Measurements from ENCODE around the gene CXCL10.
"Not testable (repeated sequence)": the region's sequence is repeated elsewhere in the genome, so short reads cannot be mapped to it uniquely, and the experiment has no call there.

DNA sequence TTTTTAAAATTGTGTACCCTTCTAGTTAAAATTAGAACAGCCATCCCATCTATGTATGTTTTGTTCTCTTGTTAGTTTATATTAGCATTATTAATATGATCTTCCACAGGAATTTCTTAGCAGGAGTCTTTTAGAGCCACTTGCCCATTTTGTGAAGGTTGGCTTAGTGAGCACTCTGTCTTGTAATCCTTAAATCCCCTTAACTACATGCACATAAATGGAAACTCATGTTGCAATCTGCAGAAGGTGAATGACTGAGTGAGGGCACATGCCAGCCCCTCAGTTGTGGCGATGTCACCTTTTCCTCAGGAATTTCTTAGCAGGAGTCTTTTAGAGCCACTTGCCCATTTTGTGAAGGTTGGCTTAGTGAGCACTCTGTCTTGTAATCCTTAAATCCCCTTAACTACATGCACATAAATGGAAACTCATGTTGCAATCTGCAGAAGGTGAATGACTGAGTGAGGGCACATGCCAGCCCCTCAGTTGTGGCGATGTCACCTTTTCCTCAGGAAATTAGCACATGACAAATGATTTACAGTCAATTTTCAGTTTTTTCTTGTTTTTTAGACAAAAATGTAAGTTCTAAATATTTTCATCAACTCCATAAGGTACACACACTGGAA lies 24.7 kb downstream of the CXCL10 start:
- TF ChIP-seq, protein P1, sequence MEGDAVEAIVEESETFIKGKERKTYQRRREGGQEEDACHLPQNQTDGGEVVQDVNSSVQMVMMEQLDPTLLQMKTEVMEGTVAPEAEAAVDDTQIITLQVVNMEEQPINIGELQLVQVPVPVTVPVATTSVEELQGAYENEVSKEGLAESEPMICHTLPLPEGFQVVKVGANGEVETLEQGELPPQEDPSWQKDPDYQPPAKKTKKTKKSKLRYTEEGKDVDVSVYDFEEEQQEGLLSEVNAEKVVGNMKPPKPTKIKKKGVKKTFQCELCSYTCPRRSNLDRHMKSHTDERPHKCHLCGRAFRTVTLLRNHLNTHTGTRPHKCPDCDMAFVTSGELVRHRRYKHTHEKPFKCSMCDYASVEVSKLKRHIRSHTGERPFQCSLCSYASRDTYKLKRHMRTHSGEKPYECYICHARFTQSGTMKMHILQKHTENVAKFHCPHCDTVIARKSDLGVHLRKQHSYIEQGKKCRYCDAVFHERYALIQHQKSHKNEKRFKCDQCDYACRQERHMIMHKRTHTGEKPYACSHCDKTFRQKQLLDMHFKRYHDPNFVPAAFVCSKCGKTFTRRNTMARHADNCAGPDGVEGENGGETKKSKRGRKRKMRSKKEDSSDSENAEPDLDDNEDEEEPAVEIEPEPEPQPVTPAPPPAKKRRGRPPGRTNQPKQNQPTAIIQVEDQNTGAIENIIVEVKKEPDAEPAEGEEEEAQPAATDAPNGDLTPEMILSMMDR (tag by site-specific recombination; IDR thresholded peaks at IDR 0.05), result not testable (repeated sequence)
- not testable (repeated sequence) for TF ChIP-seq ZNF792 (tag by site-specific recombination; IDR thresholded peaks at IDR 0.05); TCF7L2 (IDR thresholded peaks at IDR 0.05; ENCODE audit: borderline replicate concordance, low read depth, low read length); ZNF423 (tag by site-specific recombination; IDR thresholded peaks at IDR 0.05); KLF1 (tag by site-specific recombination; IDR thresholded peaks at IDR 0.05); ZFHX2 (tag by site-specific recombination; conservative IDR thresholded peaks at IDR 0.05); ZNF544 (tag by site-specific recombination; IDR thresholded peaks at IDR 0.05)
- TF ChIP-seq, protein P2, sequence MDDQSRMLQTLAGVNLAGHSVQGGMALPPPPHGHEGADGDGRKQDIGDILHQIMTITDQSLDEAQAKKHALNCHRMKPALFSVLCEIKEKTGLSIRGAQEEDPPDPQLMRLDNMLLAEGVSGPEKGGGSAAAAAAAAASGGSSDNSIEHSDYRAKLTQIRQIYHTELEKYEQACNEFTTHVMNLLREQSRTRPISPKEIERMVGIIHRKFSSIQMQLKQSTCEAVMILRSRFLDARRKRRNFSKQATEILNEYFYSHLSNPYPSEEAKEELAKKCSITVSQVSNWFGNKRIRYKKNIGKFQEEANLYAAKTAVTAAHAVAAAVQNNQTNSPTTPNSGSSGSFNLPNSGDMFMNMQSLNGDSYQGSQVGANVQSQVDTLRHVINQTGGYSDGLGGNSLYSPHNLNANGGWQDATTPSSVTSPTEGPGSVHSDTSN (CRISPR knock-in tag; IDR thresholded peaks at IDR 0.05), result not testable (repeated sequence)

Data from HEK293 (cell line).